GM12878 (cell line): ENCODE data around the gene MARCHF9. TPM values are rescaled to one million over a fixed set of nuclear protein-coding genes. Genes with fewer than 3 reads are reported as not detected.

Experiments used
- ATAC-seq: fragments of 200-7000 bp; cut with Tn5 transposase; 3 replicates; pipeline ENCODE4 v1.9.1; 2020; ENCODE audit warnings: mild to moderate bottlenecking, moderate library complexity
- BruUV-seq: library from RNA; stranded (reverse); fragments of 400-500 nt; replicated peaks from 2 replicates; lab custom pipeline; 2021; lab: Mats Ljungman, UMichigan
- CTCF ChIA-PET: fragments of 300-600 bp; sonication (Branson Sonifier 250); formaldehyde crosslinking; extraction: SDS; loops from one replicate; lab custom pipeline; 2021; ENCODE audit warnings: inconsistent platforms; lab: Yijun Ruan, JAX
- POLR2A ChIA-PET: fragments of 350-600 bp; formaldehyde crosslinking; extraction: SDS; loops from one replicate; lab custom pipeline; 2021; ENCODE audit warnings: inconsistent platforms; lab: Charles Lee
- RAD21 ChIA-PET: fragments of 300-600 bp; sonication (Branson Sonifier 250); formaldehyde crosslinking; loops from one replicate; lab custom pipeline; 2023; ENCODE audit warnings: antibody characterized with exemption; ENCODE audit not compliant: unreplicated experiment; lab: Charles Lee
- SMC1A ChIA-PET: fragments of 300-600 bp; sonication (Branson Sonifier 250); formaldehyde crosslinking; loops from one replicate; lab custom pipeline; 2023; ENCODE audit not compliant: unreplicated experiment, uncharacterized antibody; lab: Charles Lee
- DNase-seq: peaks from one replicate; pipeline ENCODE4 v3.0.0-alpha.2; 2011; ENCODE audit warnings: low read depth, low spot score
- FAIRE-seq: peaks from 3 replicates; lab custom pipeline; 2011; peaks lifted over from hg19 to GRCh38; lab: Jason Lieb, UNC
- H2AFZ ChIP-seq: 2 replicates; pipeline ENCODE4 v1.6.0; 2011; ENCODE audit warnings: low read depth, low read length, control low read depth; ENCODE audit not compliant: control insufficient read depth
- H3K27ac ChIP-seq: 2 replicates; pipeline ENCODE4 v1.5.1; 2011; ENCODE audit warnings: control low read depth; ENCODE audit not compliant: control insufficient read depth, insufficient read depth
- H3K27me3 ChIP-seq, 2 experiments: replicated peaks in 1 of 2; 2 replicates each; pipeline versions ENCODE4 v1.6.0 to v1.6.1; 2011; ENCODE audit warnings: low read length in 1 of 2; ENCODE audit not compliant: control insufficient read depth in 2 of 2, insufficient read depth in 2 of 2
- H3K36me3 ChIP-seq, 2 experiments: 2 replicates each; pipeline ENCODE4 v1.5.1; 2011; ENCODE audit warnings: low read length in 1 of 2; ENCODE audit not compliant: control insufficient read depth in 2 of 2, insufficient read depth in 2 of 2
- H3K4me1 ChIP-seq: 2 replicates; pipeline ENCODE4 v1.6.1; 2011; ENCODE audit warnings: mild to moderate bottlenecking, low read length, moderate library complexity, mixed read lengths; ENCODE audit not compliant: control insufficient read depth, insufficient read depth
- H3K4me2 ChIP-seq: 2 replicates; pipeline ENCODE4 v1.6.0; 2011; ENCODE audit warnings: control low read depth; ENCODE audit not compliant: control insufficient read depth, insufficient read depth
- H3K4me3 ChIP-seq: fragments of 200-600 bp; sonication (generic); 2 replicates; pipeline ENCODE4 v1.5.1; 2016
- H3K79me2 ChIP-seq: 2 replicates; pipeline ENCODE4 v1.6.0; 2011; ENCODE audit warnings: low read length; ENCODE audit not compliant: control insufficient read depth, insufficient read depth
- H3K9ac ChIP-seq: 2 replicates; pipeline ENCODE4 v1.8.0; 2011; ENCODE audit warnings: low read length, control low read depth, mixed read lengths; ENCODE audit not compliant: control insufficient read depth, insufficient read depth
- H3K9me3 ChIP-seq: replicated peaks from 3 replicates; pipeline ENCODE4 v1.5.1; 2011; ENCODE audit warnings: mild to moderate bottlenecking, low read length; ENCODE audit not compliant: control insufficient read depth, insufficient read depth
- H4K20me1 ChIP-seq: 2 replicates; pipeline ENCODE4 v1.6.0; 2011; ENCODE audit not compliant: control insufficient read depth, insufficient read depth
- ATF2 ChIP-seq: IDR thresholded peaks from 2 replicates; pipeline ENCODE4 v1.6.1; 2012; ENCODE audit warnings: low read length, inconsistent platforms
- FOXM1 ChIP-seq: IDR thresholded peaks from 2 replicates; pipeline ENCODE4 v1.6.1; 2012; ENCODE audit warnings: low read depth, mild to moderate bottlenecking, inconsistent platforms, low read length, moderate library complexity
- MEF2B ChIP-seq: fragments of 450-650 bp; IDR thresholded peaks from 2 replicates; pipeline ENCODE4 v1.6.1; 2018; ENCODE audit warnings: mild to moderate bottlenecking, moderate library complexity; ENCODE audit not compliant: partially characterized antibody, poor library complexity, severe bottlenecking
- PML ChIP-seq: IDR thresholded peaks from 2 replicates; pipeline ENCODE4 v1.6.1; 2012; ENCODE audit warnings: low read length, inconsistent platforms
- RAD51 ChIP-seq: fragments of 450-650 bp; IDR thresholded peaks from 2 replicates; pipeline ENCODE4 v1.6.1; 2016; ENCODE audit warnings: moderate library complexity, mild to moderate bottlenecking, inconsistent platforms
- REST ChIP-seq: IDR thresholded peaks from 2 replicates; pipeline ENCODE4 v1.6.1; 2012; ENCODE audit warnings: mild to moderate bottlenecking, low read depth, low read length
- RUNX3 ChIP-seq: IDR thresholded peaks from 2 replicates; pipeline ENCODE4 v1.6.1; 2012; ENCODE audit warnings: low read length, inconsistent platforms
- SIN3A ChIP-seq: IDR thresholded peaks from 2 replicates; pipeline ENCODE4 v1.6.1; 2012; ENCODE audit warnings: low read depth, low read length, improper control_type of control experiment
- WGBS: methylation state at CpG from one replicate; pipeline ENCODE4 v1.1.6; 2016; ENCODE audit warnings: low lambda C conversion rate; ENCODE audit not compliant: insufficient replicate concordance, insufficient coverage; ENCODE audit errors: missing lambda C conversion rate; 5-methylcytosine and 5-hydroxymethylcytosine counted together
- in situ Hi-C: fragments of 300-500 bp; cut with MboI; formaldehyde crosslinking; loops from 9 replicates; pipeline ENCODE4 v1.14.3; 2018; ENCODE audit warnings: mixed read lengths
- intact Hi-C: fragments of 100-400 bp; cut with micrococcal nuclease; formaldehyde crosslinking; loops from one replicate; pipeline ENCODE4 v1.14.2; 2022; ENCODE audit not compliant: unreplicated experiment
- polyA plus RNA-seq, 11 experiments: library from polyadenylated mRNA; depleted of rRNA in 4 of 11; unstranded in 6 of 11; stranded (reverse) in 5 of 11; fragments of >200 nt; fragmentation: Nextera tagmentation in 4 of 11; fragmentation: Illumina TruSeq in 1 of 11; extraction: Ambion mirVana in 4 of 11; extraction: Trizol in 1 of 11; gene quantifications; 1 replicate in 1 of 11; 2 replicates in 10 of 11; pipeline versions ENCODE4 v1.2.1 to v1.2.3, GENCODE V29; 2011 to 2016; ENCODE audit warnings: inconsistent platforms in 2 of 11, missing spikeins in 2 of 11, low read depth in 1 of 11
- total RNA-seq, 4 experiments: library from RNA; depleted of rRNA in 3 of 4; stranded (reverse); fragments of >200 nt in 3 of 4; fragmentation: Illumina TruSeq in 1 of 4; extraction: Trizol in 1 of 4; gene quantifications; 2 replicates each; pipeline versions ENCODE4 v1.2.1 to v1.2.3, GENCODE V29; 2013 to 2021

Gene MARCHF9
- total and polyA plus RNA-seq, 10 of the 15 experiments (the other 5 are each of a cell fraction or from before 2014, with no cell fraction given), result 2.4 to 29.3 (median 13.0) TPM

DNA sequence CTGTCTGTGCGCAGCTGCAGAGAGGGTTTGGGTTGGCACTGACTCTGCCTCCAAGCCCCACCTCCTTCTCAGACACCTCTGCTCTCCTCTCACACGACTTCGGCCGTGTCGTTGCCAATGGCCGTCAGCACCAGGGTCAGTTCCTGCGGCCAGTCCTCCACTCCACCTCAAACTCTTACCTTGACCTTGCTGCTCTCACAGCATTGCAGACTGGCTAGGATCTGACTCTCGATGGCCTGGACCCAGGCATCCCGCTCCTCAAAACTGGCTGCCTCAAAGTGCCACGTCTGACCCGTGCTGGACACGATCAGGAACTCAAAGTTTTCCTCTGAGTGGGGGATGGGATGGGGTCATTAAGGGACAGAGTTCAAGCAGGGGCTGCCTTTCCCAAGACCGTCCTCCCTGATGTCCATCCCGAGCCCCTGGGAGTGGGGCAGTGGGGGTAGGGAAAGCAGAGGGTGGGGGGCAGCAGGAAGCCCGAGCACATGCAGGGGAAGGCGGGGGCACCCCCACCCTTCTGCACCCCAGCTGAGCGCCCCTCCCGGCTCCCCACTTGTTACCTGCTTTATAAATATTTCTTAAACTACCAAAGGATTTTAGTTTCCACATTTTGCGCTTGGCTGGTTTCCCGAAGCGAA lies 27.0 kb upstream of the MARCHF9 start:
- no peaks in the 10 kb centered on the region for H3K9me3 ChIP-seq
- SMC1A ChIA-PET, result no interaction called here
- in situ Hi-C loops (no loop called here), intact Hi-C loops (no loop called here)
- DNase-seq (no peak), FAIRE-seq (no peak), ATAC-seq (no peak)
- H3K79me2 ChIP-seq, result no peaks in the 10 kb centered on the region
- CTCF ChIA-PET, result no interaction called here
- H3K9ac ChIP-seq, result no peak overlapping the region
- H3K4me3 ChIP-seq, result no peak overlapping the region
- no peak overlapping the region for H3K27ac ChIP-seq
- WGBS, result 95% methylated on average over 19 of the region's 21 CpGs
- no peaks in the 10 kb centered on the region for H4K20me1 ChIP-seq
- no peak overlapping the region for H2AFZ ChIP-seq
- RAD21 ChIA-PET, result no interaction called here
- H3K4me2 ChIP-seq, result no peak overlapping the region
- POLR2A ChIA-PET, result no interaction called here
- peaks cover 8 to 12% of the 10 kb centered on the region in 2 experiments; a peak in 3 of 4 replicates for H3K36me3 ChIP-seq
- H3K4me1 ChIP-seq, result no peaks in the 10 kb centered on the region
- TF ChIP-seq FOXM1, result no peak
- TF ChIP-seq MEF2B, result no peak
- TF ChIP-seq ATF2, result no peak
- H3K27me3 ChIP-seq, result no peaks in the 10 kb centered on the region
- no TSS peak for BruUV-seq

DNA sequence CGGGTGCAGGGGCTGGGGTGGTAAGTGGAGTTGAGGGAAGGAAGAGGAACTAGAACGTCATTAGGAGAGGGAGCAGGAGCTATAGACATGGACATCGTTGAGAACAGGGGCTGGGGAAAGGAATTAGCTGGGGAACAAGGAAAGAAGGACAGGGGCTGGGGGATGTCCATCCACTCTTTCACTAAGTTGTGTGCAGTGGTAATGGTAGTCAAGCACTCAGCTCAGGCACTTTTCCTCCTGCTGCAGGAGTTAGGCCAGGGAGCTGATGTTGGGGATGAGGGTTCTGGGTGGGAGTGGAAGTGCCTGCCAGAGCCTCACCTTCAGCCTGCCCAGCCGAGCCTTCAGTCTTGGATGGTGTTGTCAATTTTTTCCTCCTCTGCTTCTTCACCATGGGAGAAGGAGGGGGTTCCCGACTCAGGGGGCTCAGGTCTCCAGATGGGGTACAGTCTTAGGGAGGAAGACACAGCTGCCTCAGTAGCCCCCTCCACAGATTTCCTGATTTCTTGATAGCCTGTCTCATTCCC lies 25.5 kb upstream of the MARCHF9 start:
- DNase-seq, result no peak
- ChIA-PET SMC1A (interaction anchor here (1.0 kb wide), 1 partner anchor 12 kb away, joined by 3 read pairs; no protein-coding TSS in a partner anchor), RAD21 (no interaction called here), CTCF (no interaction called here), POLR2A (no interaction called here)
- no peak for FAIRE-seq
- Histone ChIP-seq H3K27me3 (no peaks in the 10 kb centered on the region), H3K4me3 (no peak overlapping the region), H3K36me3 (peaks cover 8 to 12% of the 10 kb centered on the region in 2 experiments), H2AFZ (no peak overlapping the region), H3K4me1 (no peaks in the 10 kb centered on the region), H3K4me2 (no peak overlapping the region), H3K9me3 (no peaks in the 10 kb centered on the region), H3K27ac (no peak overlapping the region), H3K79me2 (no peaks in the 10 kb centered on the region), H3K9ac (no peak overlapping the region), H4K20me1 (no peaks in the 10 kb centered on the region)
- no peak for ATAC-seq
- intact Hi-C loops (no loop called here), in situ Hi-C loops (no loop called here)
- 78% methylated on average over 5 of the region's 5 CpGs for WGBS
- no TSS peak for BruUV-seq
- TF ChIP-seq RUNX3, result no peak
- TF ChIP-seq RAD51, result no peak
- no peak for TF ChIP-seq REST
- TF ChIP-seq PML, result no peak
- TF ChIP-seq SIN3A, result no peak
